Measurements from ENCODE around the gene CDC42BPG. TPM values are rescaled to one million over a fixed set of nuclear protein-coding genes. Genes with fewer than 3 reads are reported as not detected.

The CDC42BPG gene
- total RNA-seq, 1 experiment from 2014 or later = 30.1 TPM

GRCh38 chr11:64788321-64789215, 55.9 kb downstream of the CDC42BPG start:
- Histone ChIP-seq H3K27ac (ENCODE audit: low read depth, low read length) (no peak overlapping the region), H3K9me3 (ENCODE audit: control insufficient read depth in 1 of 2, insufficient read depth in 1 of 2, low read depth in 1 of 2, low read length in 2 of 2) (no peaks in the 10 kb centered on the region), H3K27me3 (ENCODE audit: insufficient read depth, low read length) (no peaks in the 10 kb centered on the region), H3K4me1 (ENCODE audit: control insufficient read depth in 1 of 2, insufficient read depth in 2 of 2, low read length in 2 of 2) (peaks cover 2 to 4% of the 10 kb centered on the region in 2 experiments; a peak in 2 of 4 replicates), H3K9ac (ENCODE audit: low read length) (no peak overlapping the region), H2AFZ (ENCODE audit: low read depth, low read length, poor library complexity, severe bottlenecking) (no peak overlapping the region), H3K4me3 (replicated peaks in 1 of 2; ENCODE audit: low read depth in 1 of 2, low read length in 2 of 2) (no peak overlapping the region), H3K36me3 (ENCODE audit: control insufficient read depth in 1 of 2, insufficient read depth in 2 of 2, low read length in 2 of 2) (no peaks in the 10 kb centered on the region; a peak in 1 of 4 replicates), H3K4me2 (ENCODE audit: low read length) (no peak overlapping the region), H3K79me2 (ENCODE audit: insufficient read depth, low read length) (no peaks in the 10 kb centered on the region), H4K20me1 (ENCODE audit: insufficient read depth) (no peaks in the 10 kb centered on the region), H3K9me2 (ENCODE audit: insufficient read depth) (no peaks in the 10 kb centered on the region)
- BruUV-seq (replicated peaks) = no TSS peak
- ChIA-PET CTCF (interaction anchor here (0.6 to 1.6 kb wide), 10 partner anchors 10 to 339 kb away, joined by 3 to 13 read pairs (median 4); partner anchors contain the start of genes BATF2, CDC42BPG and SF1), RAD21 (ENCODE audit: low non-redundant PET in 1 of 2, low total read pairs in 2 of 2, uncharacterized antibody in 2 of 2, unreplicated experiment in 2 of 2) (no interaction called here), POLR2A (interaction anchor here (2.0 kb wide), 1 partner anchor 10 kb away, joined by 9 read pairs; the partner anchor contains the start of gene SF1)
- no peak for ATAC-seq
- intact Hi-C loops (cut with micrococcal nuclease) = loop anchor here (5.0 kb wide), 3 partner anchors 54 to 329 kb away; partner anchors contain the start of genes CDC42BPG and ZNHIT2
- TF ChIP-seq EZH2 (IDR thresholded peaks at IDR 0.05) = no peak
- TF ChIP-seq, protein P1, sequence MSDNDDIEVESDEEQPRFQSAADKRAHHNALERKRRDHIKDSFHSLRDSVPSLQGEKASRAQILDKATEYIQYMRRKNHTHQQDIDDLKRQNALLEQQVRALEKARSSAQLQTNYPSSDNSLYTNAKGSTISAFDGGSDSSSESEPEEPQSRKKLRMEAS (IDR thresholded peaks at IDR 0.05) = no peak
- TF ChIP-seq, protein P2, sequence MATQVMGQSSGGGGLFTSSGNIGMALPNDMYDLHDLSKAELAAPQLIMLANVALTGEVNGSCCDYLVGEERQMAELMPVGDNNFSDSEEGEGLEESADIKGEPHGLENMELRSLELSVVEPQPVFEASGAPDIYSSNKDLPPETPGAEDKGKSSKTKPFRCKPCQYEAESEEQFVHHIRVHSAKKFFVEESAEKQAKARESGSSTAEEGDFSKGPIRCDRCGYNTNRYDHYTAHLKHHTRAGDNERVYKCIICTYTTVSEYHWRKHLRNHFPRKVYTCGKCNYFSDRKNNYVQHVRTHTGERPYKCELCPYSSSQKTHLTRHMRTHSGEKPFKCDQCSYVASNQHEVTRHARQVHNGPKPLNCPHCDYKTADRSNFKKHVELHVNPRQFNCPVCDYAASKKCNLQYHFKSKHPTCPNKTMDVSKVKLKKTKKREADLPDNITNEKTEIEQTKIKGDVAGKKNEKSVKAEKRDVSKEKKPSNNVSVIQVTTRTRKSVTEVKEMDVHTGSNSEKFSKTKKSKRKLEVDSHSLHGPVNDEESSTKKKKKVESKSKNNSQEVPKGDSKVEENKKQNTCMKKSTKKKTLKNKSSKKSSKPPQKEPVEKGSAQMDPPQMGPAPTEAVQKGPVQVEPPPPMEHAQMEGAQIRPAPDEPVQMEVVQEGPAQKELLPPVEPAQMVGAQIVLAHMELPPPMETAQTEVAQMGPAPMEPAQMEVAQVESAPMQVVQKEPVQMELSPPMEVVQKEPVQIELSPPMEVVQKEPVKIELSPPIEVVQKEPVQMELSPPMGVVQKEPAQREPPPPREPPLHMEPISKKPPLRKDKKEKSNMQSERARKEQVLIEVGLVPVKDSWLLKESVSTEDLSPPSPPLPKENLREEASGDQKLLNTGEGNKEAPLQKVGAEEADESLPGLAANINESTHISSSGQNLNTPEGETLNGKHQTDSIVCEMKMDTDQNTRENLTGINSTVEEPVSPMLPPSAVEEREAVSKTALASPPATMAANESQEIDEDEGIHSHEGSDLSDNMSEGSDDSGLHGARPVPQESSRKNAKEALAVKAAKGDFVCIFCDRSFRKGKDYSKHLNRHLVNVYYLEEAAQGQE (IDR thresholded peaks at IDR 0.05; ENCODE audit: low read depth) = no peak
- TF ChIP-seq CBX3 (IDR thresholded peaks at IDR 0.05; ENCODE audit: low read depth) = no peak
- TF ChIP-seq JUND (IDR thresholded peaks at IDR 0.05) = no peak
- no peak for TF ChIP-seq FOSL1 (IDR thresholded peaks at IDR 0.05; ENCODE audit: low read depth)
- TF ChIP-seq EGR1 (IDR thresholded peaks at IDR 0.05; ENCODE audit: low read depth) = no peak
- no peak for TF ChIP-seq TCF7L2 (IDR thresholded peaks at IDR 0.05; ENCODE audit: borderline replicate concordance, extremely low read depth, insufficient read depth, insufficient read length)
- TF ChIP-seq POLR2A (IDR thresholded peaks at IDR 0.05; ENCODE audit: borderline replicate concordance, extremely low read depth, insufficient read depth, insufficient read length) = no peak
- TF ChIP-seq SIN3A (IDR thresholded peaks at IDR 0.05; ENCODE audit: low read depth) = no peak
- TF ChIP-seq ZFX (IDR thresholded peaks at IDR 0.05) = no peak
- TF ChIP-seq ZNF274 (IDR thresholded peaks at IDR 0.05; ENCODE audit: low read depth, low read length) = no peak
- TF ChIP-seq, protein P3, sequence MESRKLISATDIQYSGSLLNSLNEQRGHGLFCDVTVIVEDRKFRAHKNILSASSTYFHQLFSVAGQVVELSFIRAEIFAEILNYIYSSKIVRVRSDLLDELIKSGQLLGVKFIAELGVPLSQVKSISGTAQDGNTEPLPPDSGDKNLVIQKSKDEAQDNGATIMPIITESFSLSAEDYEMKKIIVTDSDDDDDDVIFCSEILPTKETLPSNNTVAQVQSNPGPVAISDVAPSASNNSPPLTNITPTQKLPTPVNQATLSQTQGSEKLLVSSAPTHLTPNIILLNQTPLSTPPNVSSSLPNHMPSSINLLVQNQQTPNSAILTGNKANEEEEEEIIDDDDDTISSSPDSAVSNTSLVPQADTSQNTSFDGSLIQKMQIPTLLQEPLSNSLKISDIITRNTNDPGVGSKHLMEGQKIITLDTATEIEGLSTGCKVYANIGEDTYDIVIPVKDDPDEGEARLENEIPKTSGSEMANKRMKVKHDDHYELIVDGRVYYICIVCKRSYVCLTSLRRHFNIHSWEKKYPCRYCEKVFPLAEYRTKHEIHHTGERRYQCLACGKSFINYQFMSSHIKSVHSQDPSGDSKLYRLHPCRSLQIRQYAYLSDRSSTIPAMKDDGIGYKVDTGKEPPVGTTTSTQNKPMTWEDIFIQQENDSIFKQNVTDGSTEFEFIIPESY (IDR thresholded peaks at IDR 0.05; ENCODE audit: extremely low read depth, insufficient replicate concordance, low read length) = no peak
- TF ChIP-seq SRF (IDR thresholded peaks at IDR 0.05; ENCODE audit: low read depth) = no peak
- TF ChIP-seq RAD21 (IDR thresholded peaks at IDR 0.05; ENCODE audit: low read depth) = no peak
- no peak for TF ChIP-seq ELF1 (IDR thresholded peaks at IDR 0.05; ENCODE audit: borderline replicate concordance, low read depth)
- TF ChIP-seq SP1 (IDR thresholded peaks at IDR 0.05; ENCODE audit: low read depth) = no peak
- DNase-seq (ENCODE audit: low read depth, low spot score) = no peak
